Endothelial cell of umbilical vein (primary cell): Measurements from ENCODE around the gene GLB1L. TPM values are rescaled to one million over a fixed set of nuclear protein-coding genes. Genes with fewer than 3 reads are reported as not detected.

Experiments
- BruUV-seq: library from RNA; stranded (reverse); fragments of 400-500 nt; replicated peaks from 2 replicates; lab custom pipeline; 2021; lab: Mats Ljungman, UMichigan
- CTCF ChIA-PET: fragments of 300-600, 350-600 bp; sonication (Branson Sonifier 250); formaldehyde crosslinking; loops from one replicate; lab custom pipeline; 2021; ENCODE audit warnings: antibody characterized with exemption, inconsistent platforms; lab: Charles Lee
- POLR2A ChIA-PET: fragments of 300-600, 350-600 bp; sonication (Branson Sonifier 250); formaldehyde crosslinking; loops from one replicate; lab custom pipeline; 2021; ENCODE audit warnings: antibody characterized with exemption, inconsistent platforms; lab: Charles Lee
- DNase-seq: peaks from one replicate; pipeline ENCODE4 v3.0.0-alpha.2; 2011; ENCODE audit warnings: low read depth, low spot score
- FAIRE-seq: peaks from 2 replicates; lab custom pipeline; 2011; peaks lifted over from hg19 to GRCh38; lab: Jason Lieb, UNC
- H2AFZ ChIP-seq: 2 replicates; pipeline ENCODE4 v1.6.0; 2012; ENCODE audit warnings: low read depth, low read length, control low read depth, inconsistent platforms
- H3K27ac ChIP-seq: 2 replicates; pipeline ENCODE4 v1.5.1; 2011; ENCODE audit warnings: low read depth, mild to moderate bottlenecking, control low read depth, low read length, moderate library complexity; ENCODE audit not compliant: insufficient read depth
- H3K27me3 ChIP-seq, 2 experiments: 2 replicates each; pipeline versions ENCODE4 v1.6.0 to v1.6.1; 2011; ENCODE audit warnings: low read length in 2 of 2, mixed read lengths in 1 of 2; ENCODE audit not compliant: control insufficient read depth in 2 of 2, insufficient read depth in 2 of 2
- H3K36me3 ChIP-seq, 2 experiments: 2 replicates in 1 of 2; 3 replicates in 1 of 2; pipeline ENCODE4 v1.5.1; 2011; ENCODE audit warnings: low read length in 2 of 2, mild to moderate bottlenecking in 1 of 2, moderate library complexity in 1 of 2; ENCODE audit not compliant: control insufficient read depth in 2 of 2, insufficient read depth in 2 of 2; ENCODE audit errors: extremely low read depth in 1 of 2
- H3K4me1 ChIP-seq: 3 replicates; pipeline ENCODE4 v1.5.1; 2011; ENCODE audit warnings: mild to moderate bottlenecking, low read length; ENCODE audit not compliant: control insufficient read depth, insufficient read depth; ENCODE audit errors: extremely low read depth
- H3K4me2 ChIP-seq: 2 replicates; pipeline ENCODE4 v1.6.1; 2011; ENCODE audit warnings: low read length, control low read depth, mixed read lengths; ENCODE audit not compliant: insufficient read depth
- H3K4me3 ChIP-seq, 3 experiments: fragments of 200-600 bp in 1 of 3; sonication (generic), shearing (Covaris generic) in 1 of 3; replicated peaks in 1 of 3; 2 replicates each; pipeline ENCODE4 v1.5.1; 2011 to 2016; ENCODE audit warnings: control low read depth in 3 of 3, low read length in 3 of 3, mild to moderate bottlenecking in 2 of 3, inconsistent platforms in 1 of 3, low read depth in 1 of 3, moderate library complexity in 1 of 3; ENCODE audit not compliant: insufficient read depth in 1 of 3
- H3K79me2 ChIP-seq: 2 replicates; pipeline ENCODE4 v1.6.0; 2012; ENCODE audit warnings: low read length, inconsistent platforms; ENCODE audit not compliant: control insufficient read depth, insufficient read depth
- H3K9ac ChIP-seq: replicated peaks from 2 replicates; pipeline ENCODE3; 2011; ENCODE audit warnings: low read length, control low read depth; ENCODE audit not compliant: insufficient read depth; ENCODE audit errors: extremely low read depth
- H3K9me1 ChIP-seq: replicated peaks from 3 replicates; pipeline ENCODE4 v1.6.0; 2011; ENCODE audit warnings: mild to moderate bottlenecking, low read length; ENCODE audit not compliant: control insufficient read depth, insufficient read depth; ENCODE audit errors: extremely low read depth
- H3K9me3 ChIP-seq: replicated peaks from 2 replicates; pipeline ENCODE4 v1.5.1; 2012; ENCODE audit warnings: low read length, inconsistent platforms; ENCODE audit not compliant: control insufficient read depth, insufficient read depth
- H4K20me1 ChIP-seq: replicated peaks from 2 replicates; pipeline ENCODE3; 2011; ENCODE audit warnings: mild to moderate bottlenecking, low read length; ENCODE audit not compliant: control insufficient read depth, insufficient read depth; ENCODE audit errors: extremely low read depth
- EZH2 ChIP-seq: IDR thresholded peaks from 2 replicates; pipeline ENCODE4 v1.6.1; 2012; ENCODE audit warnings: borderline replicate concordance, low read depth, mild to moderate bottlenecking, moderate library complexity, low read length, inconsistent platforms; ENCODE audit not compliant: severe bottlenecking
- JUN ChIP-seq: IDR thresholded peaks from 2 replicates; pipeline ENCODE4 v1.6.1; 2011; ENCODE audit warnings: borderline replicate concordance, low read depth; ENCODE audit not compliant: insufficient read length, insufficient read depth
- MYC ChIP-seq: IDR thresholded peaks from one replicate; pipeline ENCODE4 v1.6.1; 2011; ENCODE audit warnings: mild to moderate bottlenecking, low read depth, low read length
- POLR2AphosphoS5 ChIP-seq: IDR thresholded peaks from 2 replicates; pipeline ENCODE4 v1.6.1; 2012; ENCODE audit warnings: low read depth, mild to moderate bottlenecking, control low read depth, low read length, moderate library complexity; ENCODE audit not compliant: insufficient read depth
- dilution Hi-C: fragments of 300-500 bp; cut with MboI; formaldehyde crosslinking; loops from one replicate; pipeline ENCODE4 v1.15.0; 2019; ENCODE audit warnings: low sequenced_read_pairs; ENCODE audit not compliant: extremely low pct_ligation_motif_present
- intact Hi-C: fragments of 100-400 bp; cut with micrococcal nuclease; formaldehyde crosslinking; loops from one replicate; pipeline ENCODE4 v1.10.0; 2022
- polyA plus RNA-seq, 4 experiments: library from polyadenylated mRNA; depleted of rRNA in 3 of 4; stranded (reverse) in 3 of 4; unstranded in 1 of 4; fragments of >200 nt; gene quantifications; 2 replicates each; pipeline versions ENCODE4 v1.2.1 to v1.2.3, GENCODE V29; 2011 to 2012; ENCODE audit warnings: missing spikeins in 1 of 4
- total RNA-seq: library from RNA; stranded (reverse); gene quantifications from 2 replicates; pipeline ENCODE4 v1.2.3, GENCODE V29; 2021
- TF ChIP-seq, protein P1 (sequence below): IDR thresholded peaks from 2 replicates; pipeline ENCODE4 v1.6.1; 2011; ENCODE audit not compliant: insufficient read depth, insufficient read length
- TF ChIP-seq, protein P2 (sequence below), 2 donors: IDR thresholded peaks; 1 replicate in 1 of 2; 2 replicates in 1 of 2; pipeline ENCODE4 v1.5.1; 2011; ENCODE audit warnings: low read length in 2 of 2, mild to moderate bottlenecking in 2 of 2, moderate library complexity in 2 of 2, control low read depth in 1 of 2, inconsistent platforms in 1 of 2, low read depth in 1 of 2; ENCODE audit not compliant: insufficient read depth in 1 of 2; ENCODE audit errors: extremely low read depth in 1 of 2

Gene GLB1L
- total and polyA plus RNA-seq, 2 donors (not counting 3 experiments of a cell fraction or from before 2014, with no cell fraction given), result 9.2 to 11.9 TPM

DNA sequence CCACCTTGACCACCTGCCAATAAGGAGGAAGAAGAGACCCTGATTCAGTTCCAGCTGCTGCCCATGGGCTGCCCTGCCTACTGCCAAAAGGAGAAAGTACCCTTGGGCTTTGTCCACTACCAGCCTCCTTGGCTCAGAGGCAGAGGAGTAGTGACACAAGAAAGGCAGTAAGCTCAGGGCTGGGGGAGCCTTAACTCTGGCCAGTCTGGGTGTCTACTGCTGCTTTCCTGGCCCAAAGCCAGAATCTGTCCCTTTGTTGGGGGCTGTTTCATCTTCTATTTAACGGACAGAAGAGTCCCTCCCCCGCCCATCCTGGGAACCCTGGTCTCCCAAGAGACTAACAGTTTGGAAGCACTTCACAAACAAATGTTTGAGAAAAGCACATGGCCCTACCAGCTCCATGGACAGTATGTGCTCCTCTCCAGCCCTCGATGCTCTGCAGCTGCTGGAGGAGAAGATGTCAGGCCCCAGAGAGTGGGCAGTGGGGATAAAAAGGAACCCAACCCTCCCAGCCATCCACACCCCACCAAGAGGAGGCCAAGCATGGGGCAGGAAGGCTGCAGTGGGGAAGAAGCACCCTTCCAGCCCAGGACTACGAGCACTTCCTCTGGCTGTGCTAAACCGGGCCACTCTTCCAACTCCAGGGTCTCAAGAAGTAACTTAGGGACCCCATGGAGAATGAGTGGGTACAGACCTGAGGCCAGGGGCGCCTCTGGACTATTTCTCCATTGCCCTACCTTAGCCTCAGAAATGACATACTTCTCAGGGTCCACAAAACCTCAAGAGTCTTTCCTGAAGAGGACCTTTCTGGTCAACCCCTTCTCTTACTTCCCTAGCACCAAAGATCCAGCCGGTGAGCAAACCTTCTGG lies 17.0 kb downstream of the GLB1L start:
- Histone ChIP-seq H3K4me2 (peak overlapping the region; percentile 99), H3K79me2 (peaks cover 20% of the 10 kb centered on the region), H3K27me3 (no peaks in the 10 kb centered on the region), H3K27ac (peak overlapping the region; percentile 76), H3K9me1 (no peaks in the 10 kb centered on the region), H4K20me1 (no peaks in the 10 kb centered on the region), H3K4me1 (peaks cover 15% of the 10 kb centered on the region), H3K36me3 (peaks cover 3 to 32% of the 10 kb centered on the region in 2 experiments), H3K9ac (peak overlapping the region; percentile 93), H3K4me3 (peak overlapping the region; percentile 70 to 76 (median 70)), H2AFZ (peak overlapping the region; percentile 78), H3K9me3 (no peaks in the 10 kb centered on the region)
- no peak for FAIRE-seq
- POLR2A ChIA-PET, result interaction anchor here (1.3 to 1.9 kb wide), 3 partner anchors 9 to 21 kb away, joined by 4 to 7 read pairs (median 6); no protein-coding TSS in a partner anchor
- dilution Hi-C loops (no loop called here), intact Hi-C loops (no loop called here)
- no peak for DNase-seq
- no peak for TF ChIP-seq POLR2AphosphoS5
- no peak for TF ChIP-seq JUN
- no peak for TF ChIP-seq MYC
- TF ChIP-seq EZH2, result no peak
- TF ChIP-seq, protein P1, sequence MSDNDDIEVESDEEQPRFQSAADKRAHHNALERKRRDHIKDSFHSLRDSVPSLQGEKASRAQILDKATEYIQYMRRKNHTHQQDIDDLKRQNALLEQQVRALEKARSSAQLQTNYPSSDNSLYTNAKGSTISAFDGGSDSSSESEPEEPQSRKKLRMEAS, result no peak
- TF ChIP-seq, protein P2, sequence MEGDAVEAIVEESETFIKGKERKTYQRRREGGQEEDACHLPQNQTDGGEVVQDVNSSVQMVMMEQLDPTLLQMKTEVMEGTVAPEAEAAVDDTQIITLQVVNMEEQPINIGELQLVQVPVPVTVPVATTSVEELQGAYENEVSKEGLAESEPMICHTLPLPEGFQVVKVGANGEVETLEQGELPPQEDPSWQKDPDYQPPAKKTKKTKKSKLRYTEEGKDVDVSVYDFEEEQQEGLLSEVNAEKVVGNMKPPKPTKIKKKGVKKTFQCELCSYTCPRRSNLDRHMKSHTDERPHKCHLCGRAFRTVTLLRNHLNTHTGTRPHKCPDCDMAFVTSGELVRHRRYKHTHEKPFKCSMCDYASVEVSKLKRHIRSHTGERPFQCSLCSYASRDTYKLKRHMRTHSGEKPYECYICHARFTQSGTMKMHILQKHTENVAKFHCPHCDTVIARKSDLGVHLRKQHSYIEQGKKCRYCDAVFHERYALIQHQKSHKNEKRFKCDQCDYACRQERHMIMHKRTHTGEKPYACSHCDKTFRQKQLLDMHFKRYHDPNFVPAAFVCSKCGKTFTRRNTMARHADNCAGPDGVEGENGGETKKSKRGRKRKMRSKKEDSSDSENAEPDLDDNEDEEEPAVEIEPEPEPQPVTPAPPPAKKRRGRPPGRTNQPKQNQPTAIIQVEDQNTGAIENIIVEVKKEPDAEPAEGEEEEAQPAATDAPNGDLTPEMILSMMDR (IDR thresholded peaks at IDR 0.05; ENCODE audit: extremely low read depth in 1 of 2, insufficient read depth in 1 of 2, low read depth in 1 of 2, low read length in 2 of 2), result no peak
- CTCF ChIA-PET, result interaction anchor here (1.1 to 1.9 kb wide), 4 partner anchors 11 to 53 kb away, joined by 3 to 16 read pairs (median 4); partner anchors contain the start of genes DNAJB2 and ZFAND2B
- no TSS peak for BruUV-seq
